K562 (cell line): ENCODE measurements around the gene LRRC31.

Experiments
- BACH1 ChIP-seq: fragments of 200-800 bp; sonication (Bioruptor generic); IDR thresholded peaks from 2 replicates; pipeline ENCODE4 v1.6.1; 2016; ENCODE audit warnings: missing genetic modification characterization, missing compliant biosample characterization
- NFRKB ChIP-seq: fragments of 450-650 bp; IDR thresholded peaks from 2 replicates; pipeline ENCODE4 v1.6.1; 2016; ENCODE audit warnings: low read depth
- TCF7L2 ChIP-seq: fragments of 150-350 bp; IDR thresholded peaks from 2 replicates; pipeline ENCODE4 v1.6.1; 2016; ENCODE audit warnings: low read depth, mild to moderate bottlenecking, low read length, moderate library complexity
- TF ChIP-seq, protein P1 (sequence below), 2 experiments: fragments of 200-800 bp in 1 of 2; sonication (Bioruptor generic) in 1 of 2; sonication (generic) in 1 of 2; formaldehyde crosslinking in 1 of 2; IDR thresholded peaks in 1 of 2; conservative IDR thresholded peaks in 1 of 2; 2 replicates each; pipeline versions ENCODE4 v1.5.0 to v1.6.1; 2016 to 2020; ENCODE audit warnings: missing compliant biosample characterization in 1 of 2, missing genetic modification characterization in 1 of 2, missing genetic modification reagents in 1 of 2
- TF ChIP-seq, protein P2 (sequence below): fragments of 150-350 bp; IDR thresholded peaks from 2 replicates; pipeline ENCODE4 v1.6.1; 2014; ENCODE audit warnings: low read depth, mild to moderate bottlenecking, low read length, borderline replicate concordance

DNA sequence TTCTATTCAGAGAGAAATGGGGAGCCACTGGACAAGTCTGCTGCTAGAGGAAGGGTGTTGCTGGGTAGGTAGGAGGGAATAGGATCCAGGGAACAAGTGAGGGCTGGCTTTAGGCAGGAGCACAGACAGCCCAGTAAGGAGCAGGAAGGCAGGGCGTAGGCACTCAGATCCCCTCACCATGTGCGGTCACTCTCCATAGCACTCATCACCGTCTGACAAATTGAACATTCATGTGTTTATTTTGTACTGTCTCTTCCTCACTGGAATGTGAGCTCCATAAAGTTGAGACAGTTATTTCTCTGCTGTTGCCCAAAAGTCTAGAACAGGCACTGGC, 32.8 kb downstream of the LRRC31 start:
- TF ChIP-seq, protein P1, sequence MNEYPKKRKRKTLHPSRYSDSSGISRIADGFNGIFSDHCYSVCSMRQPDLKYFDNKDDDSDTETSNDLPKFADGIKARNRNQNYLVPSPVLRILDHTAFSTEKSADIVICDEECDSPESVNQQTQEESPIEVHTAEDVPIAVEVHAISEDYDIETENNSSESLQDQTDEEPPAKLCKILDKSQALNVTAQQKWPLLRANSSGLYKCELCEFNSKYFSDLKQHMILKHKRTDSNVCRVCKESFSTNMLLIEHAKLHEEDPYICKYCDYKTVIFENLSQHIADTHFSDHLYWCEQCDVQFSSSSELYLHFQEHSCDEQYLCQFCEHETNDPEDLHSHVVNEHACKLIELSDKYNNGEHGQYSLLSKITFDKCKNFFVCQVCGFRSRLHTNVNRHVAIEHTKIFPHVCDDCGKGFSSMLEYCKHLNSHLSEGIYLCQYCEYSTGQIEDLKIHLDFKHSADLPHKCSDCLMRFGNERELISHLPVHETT (CRISPR knock-in tag; conservative IDR thresholded peaks at IDR 0.05 in 1 of 2, IDR thresholded peaks at IDR 0.05 in 1 of 2), result no peak
- no peak for TF ChIP-seq TCF7L2
- TF ChIP-seq BACH1, result no peak
- TF ChIP-seq NFRKB, result no peak
- TF ChIP-seq, protein P2, sequence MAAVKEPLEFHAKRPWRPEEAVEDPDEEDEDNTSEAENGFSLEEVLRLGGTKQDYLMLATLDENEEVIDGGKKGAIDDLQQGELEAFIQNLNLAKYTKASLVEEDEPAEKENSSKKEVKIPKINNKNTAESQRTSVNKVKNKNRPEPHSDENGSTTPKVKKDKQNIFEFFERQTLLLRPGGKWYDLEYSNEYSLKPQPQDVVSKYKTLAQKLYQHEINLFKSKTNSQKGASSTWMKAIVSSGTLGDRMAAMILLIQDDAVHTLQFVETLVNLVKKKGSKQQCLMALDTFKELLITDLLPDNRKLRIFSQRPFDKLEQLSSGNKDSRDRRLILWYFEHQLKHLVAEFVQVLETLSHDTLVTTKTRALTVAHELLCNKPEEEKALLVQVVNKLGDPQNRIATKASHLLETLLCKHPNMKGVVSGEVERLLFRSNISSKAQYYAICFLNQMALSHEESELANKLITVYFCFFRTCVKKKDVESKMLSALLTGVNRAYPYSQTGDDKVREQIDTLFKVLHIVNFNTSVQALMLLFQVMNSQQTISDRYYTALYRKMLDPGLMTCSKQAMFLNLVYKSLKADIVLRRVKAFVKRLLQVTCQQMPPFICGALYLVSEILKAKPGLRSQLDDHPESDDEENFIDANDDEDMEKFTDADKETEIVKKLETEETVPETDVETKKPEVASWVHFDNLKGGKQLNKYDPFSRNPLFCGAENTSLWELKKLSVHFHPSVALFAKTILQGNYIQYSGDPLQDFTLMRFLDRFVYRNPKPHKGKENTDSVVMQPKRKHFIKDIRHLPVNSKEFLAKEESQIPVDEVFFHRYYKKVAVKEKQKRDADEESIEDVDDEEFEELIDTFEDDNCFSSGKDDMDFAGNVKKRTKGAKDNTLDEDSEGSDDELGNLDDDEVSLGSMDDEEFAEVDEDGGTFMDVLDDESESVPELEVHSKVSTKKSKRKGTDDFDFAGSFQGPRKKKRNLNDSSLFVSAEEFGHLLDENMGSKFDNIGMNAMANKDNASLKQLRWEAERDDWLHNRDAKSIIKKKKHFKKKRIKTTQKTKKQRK, result no peak
